ENCODE measurements around the gene CCDC138. TPM values are rescaled to one million over a fixed set of nuclear protein-coding genes. Genes with fewer than 3 reads are reported as not detected.

The CCDC138 gene
- total RNA-seq, 2 donors from 2014 or later: 6.5 to 16.0 TPM

GRCh38 chr2:108810993-108811957 is 24.7 kb downstream of the CCDC138 start:
- peaks cover 20 to 21% of the 10 kb centered on the region in 2 donors for H3K9me3 Mint-ChIP-seq

DNA sequence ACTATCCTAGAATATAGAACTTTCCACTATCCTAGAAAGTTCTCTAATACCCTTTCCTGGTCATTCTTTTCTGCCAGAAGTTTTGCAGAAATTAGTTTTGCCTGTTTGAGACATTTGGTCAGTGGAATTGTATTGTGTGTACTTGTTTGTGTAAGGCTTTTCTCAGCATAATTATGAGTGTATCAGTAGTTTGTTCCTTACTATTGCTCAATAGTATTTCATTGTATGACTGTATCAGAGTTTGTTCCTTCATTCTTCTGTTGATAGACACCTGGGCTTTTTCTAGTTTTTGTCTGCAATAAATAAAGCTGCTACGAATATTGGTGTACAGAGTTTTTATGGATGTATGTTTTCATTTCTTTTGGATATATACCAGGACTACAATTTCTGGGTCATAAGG is 27.2 kb downstream of the CCDC138 start:
- H3K27ac Mint-ChIP-seq: no peak overlapping the region
- H3K36me3 Mint-ChIP-seq: peaks cover 41 to 50% of the 10 kb centered on the region in 2 donors
- ATAC-seq: no peak
- no peak for DNase-seq (ENCODE audit: low spot score in 2 of 2)
- H3K9me3 Mint-ChIP-seq: peaks cover 17 to 18% of the 10 kb centered on the region in 2 donors

More at GRCh38 chr2:108810993-108811957, 24.7 kb downstream of the CCDC138 start:
- no peak for DNase-seq (ENCODE audit: low spot score in 2 of 2)
- Mint-ChIP-seq H3K27ac (peak overlapping the region in 1 of 2 donors; percentile 12), H3K36me3 (peaks cover 40 to 55% of the 10 kb centered on the region in 2 donors)
- ATAC-seq: no peak

DNA sequence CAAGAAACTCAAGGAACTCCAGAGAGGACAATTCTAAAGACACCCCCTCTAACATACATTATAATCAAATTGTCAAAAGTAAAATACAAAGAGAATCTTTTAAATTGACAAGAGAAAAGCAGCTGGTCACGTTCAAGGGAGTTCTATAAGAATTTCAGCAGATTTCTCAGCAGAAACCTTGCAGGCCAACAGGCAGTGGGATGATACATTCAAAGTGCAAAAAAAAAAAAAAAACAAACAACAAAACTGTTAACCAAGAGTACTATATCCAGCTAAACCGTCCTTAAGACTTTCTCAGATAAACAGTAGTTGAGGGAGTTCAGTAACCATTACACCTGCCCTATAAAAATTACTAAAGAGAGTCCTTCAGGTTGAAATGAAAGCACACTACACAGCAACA is 33.9 kb downstream of the CCDC138 start:
- Mint-ChIP-seq H3K9me3 (peaks cover 8 to 10% of the 10 kb centered on the region in 2 donors), H3K36me3 (peaks cover 31 to 34% of the 10 kb centered on the region in 2 donors), H3K27ac (no peak overlapping the region)
- DNase-seq (ENCODE audit: low spot score in 2 of 2) (no peak), ATAC-seq (no peak)

DNA sequence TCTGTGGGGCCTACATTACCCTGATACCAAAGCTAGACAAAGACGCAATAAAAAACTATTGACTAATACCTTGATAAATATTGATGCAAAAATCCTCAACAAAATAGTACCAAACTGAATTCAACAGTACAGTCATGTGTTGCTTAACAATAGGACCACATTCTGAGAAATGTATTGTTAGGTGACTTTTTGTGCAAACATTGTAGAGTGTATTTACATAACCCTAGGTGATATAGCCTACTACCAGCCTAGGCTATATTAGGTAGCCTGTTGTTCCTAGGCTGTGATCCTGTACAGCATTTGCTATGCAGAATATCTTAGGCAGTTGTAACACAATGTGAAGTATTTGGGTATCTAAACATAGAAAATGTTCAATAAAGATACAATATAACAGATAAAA is 36.7 kb downstream of the CCDC138 start:
- peaks cover 18 to 19% of the 10 kb centered on the region in 2 donors for H3K36me3 Mint-ChIP-seq
- peaks cover 8 to 10% of the 10 kb centered on the region in 2 donors for H3K9me3 Mint-ChIP-seq
- no peak overlapping the region for H3K27ac Mint-ChIP-seq
- ATAC-seq: no peak
- DNase-seq (ENCODE audit: low spot score in 2 of 2): no peak

- DNase-seq (ENCODE audit: low spot score in 2 of 2): no peak
- Mint-ChIP-seq H3K36me3 (peaks cover 10% of the 10 kb centered on the region in 2 donors), H3K9me3 (peaks cover 8 to 10% of the 10 kb centered on the region in 2 donors), H3K27ac (no peak overlapping the region)
- no peak for ATAC-seq
Observed at GRCh38 chr2:108824316-108825070, 37.9 kb downstream of the CCDC138 start.

DNA sequence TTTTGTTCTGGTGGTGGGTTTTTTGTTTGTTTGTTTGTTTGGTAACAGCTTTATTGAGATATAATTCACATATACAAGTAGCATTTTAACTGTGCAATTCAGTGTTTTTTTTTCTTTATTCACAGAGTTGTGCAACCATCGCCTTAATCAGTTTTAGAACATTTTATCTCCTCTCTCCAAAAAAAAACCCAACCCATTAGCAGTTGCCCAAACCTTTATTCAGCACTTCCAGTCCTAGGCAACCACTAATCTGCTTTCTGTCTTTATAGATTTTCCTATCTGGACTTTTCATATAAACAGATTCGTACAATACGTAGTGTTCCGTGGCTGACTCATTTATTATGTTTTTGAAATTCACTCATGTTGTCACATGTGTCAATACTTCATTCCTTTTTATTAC is 38.7 kb downstream of the CCDC138 start:
- DNase-seq (ENCODE audit: low spot score in 2 of 2) (no peak), ATAC-seq (no peak)
- H3K9me3 Mint-ChIP-seq: peaks cover under 1 to 2% of the 10 kb centered on the region in 2 donors
- no peak overlapping the region for H3K27ac Mint-ChIP-seq
- H3K36me3 Mint-ChIP-seq: peaks cover 2 to 3% of the 10 kb centered on the region in 2 donors

GRCh38 chr2:108825736-108826135 is 39.2 kb downstream of the CCDC138 start:
- H3K9me3 Mint-ChIP-seq: no peaks in the 10 kb centered on the region
- H3K36me3 Mint-ChIP-seq: no peaks in the 10 kb centered on the region
- DNase-seq (ENCODE audit: low spot score in 2 of 2) (no peak), ATAC-seq (no peak)
- H3K27ac Mint-ChIP-seq: no peak overlapping the region

GRCh38 chr2:108829578-108830310 is 43.2 kb downstream of the CCDC138 start:
- H3K9me3 Mint-ChIP-seq: no peaks in the 10 kb centered on the region
- ATAC-seq: no peak
- no peaks in the 10 kb centered on the region for H3K36me3 Mint-ChIP-seq
- no peak for DNase-seq (ENCODE audit: low spot score in 2 of 2)
- H3K27ac Mint-ChIP-seq: no peak overlapping the region

GRCh38 chr2:108833219-108833618 is 46.6 kb downstream of the CCDC138 start:
- DNase-seq (ENCODE audit: low spot score in 2 of 2): no peak
- H3K27ac Mint-ChIP-seq: peak overlapping the region in 1 of 2 donors; percentile 11
- peaks cover 0 to 8% of the 10 kb centered on the region in 2 donors for H3K9me3 Mint-ChIP-seq
- ATAC-seq: peak in 1 of 2 donors; percentile 27
- peaks cover 0 to 27% of the 10 kb centered on the region in 2 donors for H3K36me3 Mint-ChIP-seq

GRCh38 chr2:108834620-108835019 is 48.0 kb downstream of the CCDC138 start:
- peak in 1 of 2 donors; percentile 44 for ATAC-seq
- Mint-ChIP-seq H3K36me3 (peaks cover 0 to 27% of the 10 kb centered on the region in 2 donors), H3K27ac (peak overlapping the region in 1 of 2 donors; percentile 84), H3K9me3 (peaks cover 0 to 8% of the 10 kb centered on the region in 2 donors)
- DNase-seq (ENCODE audit: low spot score in 2 of 2): no peak

DNA sequence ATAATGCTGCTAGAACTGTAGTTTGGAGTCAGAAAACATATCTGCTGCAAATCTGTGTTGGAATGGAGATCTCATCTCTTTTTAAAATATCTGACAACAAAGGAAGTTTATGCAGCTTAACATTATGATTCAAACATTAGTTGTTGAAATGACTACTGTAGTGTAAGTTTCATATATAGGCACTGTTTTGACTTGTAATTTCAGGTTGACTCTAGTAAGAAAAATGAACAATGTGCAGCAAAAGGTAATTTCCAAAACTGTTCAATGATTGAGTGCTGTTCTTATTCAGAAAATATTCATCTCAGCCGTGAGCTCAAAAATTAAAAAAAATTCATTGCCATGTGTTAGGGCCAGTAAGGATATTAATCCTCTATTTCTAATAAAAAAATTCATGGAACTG is 48.5 kb downstream of the CCDC138 start:
- H3K36me3 Mint-ChIP-seq: peaks cover 0 to 29% of the 10 kb centered on the region in 2 donors
- H3K27ac Mint-ChIP-seq: peak overlapping the region in 1 of 2 donors; percentile 84
- peaks cover 0 to 8% of the 10 kb centered on the region in 2 donors for H3K9me3 Mint-ChIP-seq
- peak; percentile 24 to 95 for ATAC-seq
- no peak for DNase-seq (ENCODE audit: low spot score in 2 of 2)

DNA sequence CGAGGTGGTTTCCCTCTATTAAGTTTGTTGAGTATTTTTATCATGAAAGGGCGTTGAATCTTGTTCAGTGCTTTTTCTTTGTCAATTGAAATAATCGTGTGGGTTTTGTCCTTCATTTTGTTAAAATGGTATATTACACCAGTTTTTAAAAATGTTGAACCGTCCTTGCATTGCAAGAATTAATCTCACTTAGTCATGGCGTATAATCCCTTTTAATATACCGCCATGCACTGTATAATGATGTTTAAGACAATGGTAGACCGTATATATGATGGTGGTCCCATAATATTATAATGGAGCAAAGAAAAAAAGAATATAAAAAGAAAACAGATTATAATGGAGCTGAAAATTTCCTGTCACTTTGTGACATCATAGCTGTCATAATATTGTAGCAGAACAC is 50.6 kb downstream of the CCDC138 start:
- no peak for DNase-seq (ENCODE audit: low spot score in 2 of 2)
- Mint-ChIP-seq H3K36me3 (peaks cover 7 to 43% of the 10 kb centered on the region in 2 donors), H3K9me3 (peaks cover 5 to 8% of the 10 kb centered on the region in 2 donors), H3K27ac (no peak overlapping the region)
- ATAC-seq: no peak

DNA sequence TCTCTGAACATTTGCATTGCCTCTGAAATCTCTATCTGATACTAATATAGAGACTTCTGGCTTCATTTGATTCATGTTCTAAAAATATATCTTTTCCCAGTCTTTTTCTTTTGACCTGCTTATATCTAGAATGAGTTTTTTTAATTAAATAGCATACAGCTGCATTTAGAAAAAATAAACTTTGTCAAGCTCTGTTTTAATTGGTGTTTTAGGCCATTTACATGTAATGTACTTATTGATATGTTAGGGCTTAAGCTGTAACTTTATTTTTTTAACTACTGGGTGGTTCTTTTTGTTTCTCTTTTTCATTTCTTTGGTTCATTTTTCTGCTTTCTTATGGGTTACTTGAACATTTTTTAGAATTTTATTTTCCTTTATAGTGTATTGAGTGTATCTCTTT is 54.9 kb downstream of the CCDC138 start:
- DNase-seq (ENCODE audit: low spot score in 2 of 2): no peak
- H3K27ac Mint-ChIP-seq: no peak overlapping the region
- ATAC-seq: no peak
- H3K36me3 Mint-ChIP-seq: peaks cover 13 to 35% of the 10 kb centered on the region in 2 donors
- H3K9me3 Mint-ChIP-seq: peaks cover 5 to 8% of the 10 kb centered on the region in 2 donors

- Mint-ChIP-seq H3K36me3 (peaks cover 10 to 13% of the 10 kb centered on the region in 2 donors), H3K27ac (no peak overlapping the region), H3K9me3 (peaks cover 0 to 4% of the 10 kb centered on the region in 2 donors)
- ATAC-seq: no peak
- DNase-seq (ENCODE audit: low spot score in 2 of 2): no peak
Observed at GRCh38 chr2:108845923-108846322, 59.4 kb downstream of the CCDC138 start.

- Mint-ChIP-seq H3K27ac (no peak overlapping the region), H3K9me3 (no peaks in the 10 kb centered on the region), H3K36me3 (peaks cover 6% of the 10 kb centered on the region in 2 donors)
- no peak for DNase-seq (ENCODE audit: low spot score in 2 of 2)
- no peak for ATAC-seq
Observed at GRCh38 chr2:108847000-108847399, 60.4 kb downstream of the CCDC138 start.

- DNase-seq (ENCODE audit: low spot score in 2 of 2) (no peak), ATAC-seq (no peak)
- no peaks in the 10 kb centered on the region for H3K9me3 Mint-ChIP-seq
- no peak overlapping the region for H3K27ac Mint-ChIP-seq
- H3K36me3 Mint-ChIP-seq: no peaks in the 10 kb centered on the region
Observed at GRCh38 chr2:108852375-108852774, 65.8 kb downstream of the CCDC138 start.

Measured in activated naive CD4-positive, alpha-beta T cell treated with anti-CD3 and anti-CD28 coated beads, Interleukin-2, amount 50 U/mL, for 72 hours (primary cell).